Fibroblast of lung (primary cell): Measurements from ENCODE around the gene SDCBP2.

Experiments used
- EZH2 ChIP-seq: IDR thresholded peaks from 2 replicates; pipeline ENCODE4 v1.5.1; 2012; ENCODE audit warnings: low read length, control low read depth, mild to moderate bottlenecking; ENCODE audit errors: missing control alignments
- TF ChIP-seq, protein P1 (sequence below), 2 donors: IDR thresholded peaks in 1 of 2; conservative IDR thresholded peaks in 1 of 2; 1 replicate in 1 of 2; 2 replicates in 1 of 2; pipeline ENCODE4 v1.5.1; 2011 to 2012; ENCODE audit warnings: low read length in 2 of 2, control low read depth in 1 of 2, inconsistent platforms in 1 of 2, low read depth in 1 of 2, mild to moderate bottlenecking in 1 of 2

DNA sequence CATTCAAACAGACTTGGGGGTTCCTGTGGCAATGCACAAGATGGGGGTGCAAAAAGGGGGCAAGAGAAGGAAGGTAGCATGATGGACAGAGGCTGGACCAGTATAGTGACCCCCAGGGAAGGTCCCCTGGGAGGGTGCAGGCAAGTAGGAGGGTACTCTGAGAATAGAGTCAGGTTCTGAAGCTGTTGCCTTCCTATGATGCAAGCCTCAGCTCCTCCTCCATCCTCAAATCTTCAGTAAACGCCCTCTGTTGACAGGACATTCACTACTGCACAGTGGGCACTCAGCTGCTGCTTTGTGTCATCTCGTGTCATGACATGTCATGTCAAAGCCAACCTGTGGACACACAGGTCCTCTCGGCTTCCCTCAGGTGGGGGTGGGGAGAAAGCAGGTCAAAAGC, 5.8 kb upstream of the SDCBP2 start:
- TF ChIP-seq, protein P1, sequence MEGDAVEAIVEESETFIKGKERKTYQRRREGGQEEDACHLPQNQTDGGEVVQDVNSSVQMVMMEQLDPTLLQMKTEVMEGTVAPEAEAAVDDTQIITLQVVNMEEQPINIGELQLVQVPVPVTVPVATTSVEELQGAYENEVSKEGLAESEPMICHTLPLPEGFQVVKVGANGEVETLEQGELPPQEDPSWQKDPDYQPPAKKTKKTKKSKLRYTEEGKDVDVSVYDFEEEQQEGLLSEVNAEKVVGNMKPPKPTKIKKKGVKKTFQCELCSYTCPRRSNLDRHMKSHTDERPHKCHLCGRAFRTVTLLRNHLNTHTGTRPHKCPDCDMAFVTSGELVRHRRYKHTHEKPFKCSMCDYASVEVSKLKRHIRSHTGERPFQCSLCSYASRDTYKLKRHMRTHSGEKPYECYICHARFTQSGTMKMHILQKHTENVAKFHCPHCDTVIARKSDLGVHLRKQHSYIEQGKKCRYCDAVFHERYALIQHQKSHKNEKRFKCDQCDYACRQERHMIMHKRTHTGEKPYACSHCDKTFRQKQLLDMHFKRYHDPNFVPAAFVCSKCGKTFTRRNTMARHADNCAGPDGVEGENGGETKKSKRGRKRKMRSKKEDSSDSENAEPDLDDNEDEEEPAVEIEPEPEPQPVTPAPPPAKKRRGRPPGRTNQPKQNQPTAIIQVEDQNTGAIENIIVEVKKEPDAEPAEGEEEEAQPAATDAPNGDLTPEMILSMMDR (conservative IDR thresholded peaks at IDR 0.05 in 1 of 2, IDR thresholded peaks at IDR 0.05 in 1 of 2; ENCODE audit: low read depth in 1 of 2, low read length in 2 of 2), result peak in 1 of 2 donors; percentile 2
- no peak for TF ChIP-seq EZH2
